Stimulated activated CD4-positive, alpha-beta T cell treated with anti-CD3 and anti-CD28 coated beads, Interleukin-12 subunit alpha, Interleukin-12 subunit beta, amount 100 ng/mL, for 4 hours (primary cell): ENCODE results near the gene BRF1.
A peak's percentile ranks its signal among the peaks of the same experiment; 100 is the strongest.

Source experiments
- DNase-seq: peaks from one replicate; pipeline ENCODE4 v3.0.0-alpha.2; 2020

BRF1 gene

DNA sequence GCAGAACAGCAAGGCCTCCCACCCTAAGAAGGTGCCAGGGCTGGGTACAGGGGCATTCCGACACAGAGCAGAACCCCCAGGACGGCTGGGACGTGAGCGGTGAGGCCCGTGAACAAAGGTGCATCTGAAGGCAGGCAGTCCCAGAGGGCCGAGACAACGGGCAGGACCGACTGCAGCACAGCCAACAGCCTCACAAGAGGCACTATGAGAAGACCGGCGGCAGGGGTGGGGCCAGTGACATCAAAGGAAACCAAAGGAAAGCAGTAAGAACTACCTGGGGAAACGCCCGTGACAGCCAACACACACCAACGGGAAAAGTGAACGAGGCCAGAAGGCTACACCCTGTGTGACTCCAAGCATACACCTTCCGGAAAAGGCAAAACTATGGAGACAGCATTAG, 43.3 kb downstream of the BRF1 start:
- no peak for DNase-seq

GRCh38 chr14:105256292-105256960, 44.4 kb downstream of the BRF1 start:
- DNase-seq: no peak

DNA sequence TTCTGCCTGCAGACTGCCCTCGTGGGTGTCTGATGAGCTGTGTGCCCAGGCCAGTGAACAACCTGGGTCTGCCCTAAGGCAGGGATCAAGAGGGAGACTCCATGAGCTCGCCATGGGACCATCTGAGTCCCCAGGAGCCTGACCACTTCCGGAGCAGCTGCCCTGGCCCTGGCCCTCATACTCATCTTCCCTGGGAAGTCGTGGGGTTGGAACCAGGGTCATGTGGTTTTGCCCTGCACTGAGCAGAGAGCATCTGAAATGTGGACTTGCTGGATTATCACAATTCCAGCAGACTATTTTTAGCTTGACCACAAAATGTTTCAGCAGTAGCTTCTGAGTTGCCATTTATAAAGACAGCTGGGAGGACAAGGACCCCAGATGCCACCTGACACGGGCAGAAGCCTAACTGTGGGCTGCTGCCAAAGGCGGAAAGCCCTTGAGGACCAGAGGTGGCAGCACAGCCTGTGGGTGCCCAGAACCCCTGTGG, 45.7 kb downstream of the BRF1 start:
- DNase-seq: no peak

- DNase-seq: no peak
Measured at GRCh38 chr14:105253329-105253682, 47.5 kb downstream of the BRF1 start.

GRCh38 chr14:105252552-105253328, 48.1 kb downstream of the BRF1 start:
- DNase-seq: no peak

- DNase-seq: no peak
Measured at GRCh38 chr14:105251920-105252319, 48.9 kb downstream of the BRF1 start.

DNA sequence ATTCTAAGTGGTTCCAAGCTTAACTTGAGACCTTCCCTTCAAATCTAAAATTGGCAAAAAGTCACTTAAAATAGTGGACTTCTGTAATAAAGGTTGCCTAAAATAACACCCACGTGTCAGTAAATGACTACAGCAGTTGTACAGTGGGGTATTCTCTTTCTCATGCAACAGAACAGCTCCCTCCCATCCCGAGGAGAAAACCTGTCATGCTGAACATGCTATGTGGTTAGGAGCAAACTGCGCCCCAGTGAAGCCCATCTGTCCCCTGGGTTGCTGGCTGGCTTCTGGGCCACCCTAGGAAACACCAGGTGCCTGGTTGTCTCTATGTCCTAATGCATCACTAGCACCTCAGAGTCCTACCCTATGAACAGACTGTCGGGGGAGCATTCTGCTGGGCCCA, 49.8 kb downstream of the BRF1 start:
- DNase-seq: no peak

GRCh38 chr14:105250008-105250366, 50.8 kb downstream of the BRF1 start:
- no peak for DNase-seq

DNA sequence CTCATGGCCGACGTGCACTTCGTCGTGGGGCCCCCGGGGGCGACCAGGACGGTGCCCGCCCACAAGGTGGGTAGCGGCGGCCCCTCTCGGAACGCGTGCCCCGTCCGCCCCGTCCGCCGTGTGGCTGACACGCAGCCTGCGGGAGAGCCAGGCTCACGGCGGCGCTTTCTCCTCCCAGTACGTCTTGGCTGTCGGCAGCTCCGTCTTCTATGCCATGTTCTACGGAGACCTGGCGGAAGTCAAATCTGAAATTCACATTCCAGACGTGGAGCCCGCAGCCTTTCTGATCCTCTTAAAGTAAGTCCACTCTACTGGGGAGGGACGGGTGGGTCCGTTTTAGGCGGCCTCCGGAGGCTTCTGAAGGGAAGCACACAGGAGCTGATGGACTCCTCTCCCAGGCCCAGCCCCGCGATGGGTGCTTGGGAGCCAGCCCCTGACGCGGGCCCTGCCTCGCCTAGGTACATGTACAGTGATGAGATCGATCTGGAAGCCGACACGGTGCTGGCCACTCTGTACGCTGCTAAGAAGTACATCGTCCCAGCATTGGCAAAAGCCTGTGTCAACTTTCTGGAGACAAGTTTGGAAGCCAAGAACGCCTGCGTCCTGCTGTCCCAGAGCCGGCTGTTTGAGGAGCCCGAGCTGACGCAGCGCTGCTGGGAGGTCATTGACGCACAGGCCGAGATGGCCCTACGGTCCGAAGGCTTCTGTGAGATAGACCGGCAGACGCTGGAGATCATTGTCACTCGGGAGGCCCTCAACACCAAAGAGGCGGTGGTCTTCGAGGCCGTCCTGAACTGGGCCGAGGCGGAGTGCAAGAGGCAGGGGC, 51.4 kb downstream of the BRF1 start:
- DNase-seq: no peak

DNA sequence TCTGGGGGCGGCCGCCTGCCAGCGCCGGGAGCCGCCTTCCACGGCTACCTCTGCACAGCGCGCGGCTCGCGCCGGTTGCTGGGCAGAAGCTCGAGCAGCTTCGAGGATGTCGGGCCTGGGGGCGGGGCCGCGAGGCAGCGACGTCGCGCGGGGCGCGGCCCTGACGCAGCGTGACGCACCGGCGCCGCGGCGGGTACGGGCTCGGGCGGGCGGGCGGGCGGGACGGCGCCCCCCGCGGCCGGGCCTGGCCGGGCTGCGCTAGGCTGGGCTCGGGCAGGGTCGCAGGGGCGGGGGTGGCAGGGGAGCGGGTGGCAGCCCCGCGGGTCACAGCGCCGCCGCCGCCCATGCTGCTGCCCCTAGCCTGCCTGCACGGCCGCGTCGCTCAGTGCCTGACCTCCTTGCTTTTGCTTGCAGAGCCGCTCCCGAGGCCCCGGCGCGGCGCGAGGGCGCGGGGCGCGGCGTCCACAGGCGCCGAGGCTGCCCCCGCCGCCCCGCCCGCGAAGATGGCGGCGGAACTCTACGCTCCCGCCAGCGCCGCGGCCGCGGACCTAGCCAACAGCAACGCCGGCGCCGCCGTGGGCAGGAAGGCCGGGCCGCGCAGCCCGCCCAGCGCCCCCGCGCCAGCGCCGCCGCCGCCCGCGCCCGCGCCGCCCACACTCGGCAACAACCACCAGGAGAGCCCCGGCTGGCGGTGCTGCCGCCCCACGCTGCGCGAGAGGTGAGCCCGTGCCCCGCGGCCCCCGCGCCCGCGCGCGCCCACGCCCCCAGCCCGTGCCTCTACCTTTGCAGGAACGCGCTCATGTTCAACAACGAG, 52.2 kb downstream of the BRF1 start, which contains the start of gene BTBD6:
BTBD6 (plus strand) TSS at position 166 of the 814 bp plus-strand sequence; CDS start at position 345, 179 bp downstream.
- DNase-seq: peak; percentile 84

GRCh38 chr14:105247715-105248367, 53.0 kb downstream of the BRF1 start:
- DNase-seq: no peak

GRCh38 chr14:105247026-105247425, 53.8 kb downstream of the BRF1 start:
- no peak for DNase-seq

- DNase-seq: no peak
Measured at GRCh38 chr14:105244334-105244733, 56.5 kb downstream of the BRF1 start.

GRCh38 chr14:105241641-105242040, 59.2 kb downstream of the BRF1 start:
- no peak for DNase-seq

- no peak for DNase-seq
Measured at GRCh38 chr14:105240811-105241576, 59.8 kb downstream of the BRF1 start.

DNA sequence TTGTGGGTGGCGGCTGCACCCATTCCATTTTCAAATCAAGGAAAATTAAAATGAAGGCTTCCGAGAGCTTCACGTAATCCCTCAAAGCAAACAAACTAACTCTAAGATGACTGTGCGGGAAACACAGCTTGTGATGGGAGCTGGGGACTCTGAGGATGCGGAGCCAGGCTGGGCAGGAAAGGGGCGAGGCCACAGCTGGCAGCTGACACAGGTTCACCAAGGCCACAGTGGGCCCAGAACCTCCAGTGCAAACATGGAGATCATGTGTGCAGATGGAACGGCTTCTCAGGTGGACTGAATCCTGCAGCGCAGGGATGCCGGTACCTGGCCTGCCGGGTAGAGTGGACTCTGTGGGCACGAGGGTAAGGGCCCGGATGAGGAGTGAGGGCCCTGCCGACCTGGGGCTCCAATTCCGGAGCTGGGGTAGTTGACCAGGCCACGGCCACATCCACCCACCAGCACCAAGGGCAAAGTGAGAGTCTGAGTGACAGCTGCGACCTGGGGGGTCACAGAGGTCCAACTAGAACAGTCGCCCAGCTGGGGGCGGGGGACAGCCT, 71.6 kb downstream of the BRF1 start:
- no peak for DNase-seq

DNA sequence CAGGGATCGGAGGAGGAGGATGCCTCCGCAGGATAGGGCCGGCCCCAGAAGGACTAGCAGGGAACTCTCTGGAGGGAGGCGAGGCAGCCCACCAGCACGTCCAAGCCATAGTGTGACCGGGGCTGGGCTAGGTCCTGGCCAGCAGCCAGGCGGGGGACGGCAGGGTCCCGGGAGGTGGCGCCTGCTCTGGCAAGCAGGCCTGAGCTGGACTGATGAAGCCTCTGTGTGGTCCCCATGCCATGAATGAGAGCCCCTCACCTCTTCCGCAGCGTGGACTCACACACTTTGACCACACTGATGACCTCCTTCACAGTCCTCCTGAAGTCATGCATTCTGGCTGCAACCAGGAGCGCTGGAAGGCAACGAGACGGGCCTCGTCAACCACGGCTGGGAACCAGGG, 72.2 kb downstream of the BRF1 start:
- DNase-seq: no peak

DNA sequence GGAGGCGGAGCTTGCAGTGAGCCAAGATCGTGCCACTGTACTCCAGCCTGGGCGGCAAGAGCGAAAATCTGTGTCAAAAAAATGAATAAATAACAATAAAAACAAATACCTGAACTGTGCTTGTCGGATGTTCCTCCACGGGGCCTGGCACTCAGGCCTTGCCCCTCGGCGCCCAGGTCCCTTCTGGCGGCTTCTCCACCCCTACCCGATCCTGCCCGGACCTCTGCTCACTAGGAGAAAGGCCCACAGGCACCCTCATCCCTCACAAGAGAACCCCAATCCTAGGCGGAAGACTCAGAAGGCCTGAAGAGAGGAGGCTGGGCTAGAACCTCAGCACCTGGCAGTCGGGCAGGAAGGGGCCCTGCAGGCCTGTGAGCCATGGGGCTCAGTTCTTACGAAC, 73.5 kb downstream of the BRF1 start:
- no peak for DNase-seq

DNA sequence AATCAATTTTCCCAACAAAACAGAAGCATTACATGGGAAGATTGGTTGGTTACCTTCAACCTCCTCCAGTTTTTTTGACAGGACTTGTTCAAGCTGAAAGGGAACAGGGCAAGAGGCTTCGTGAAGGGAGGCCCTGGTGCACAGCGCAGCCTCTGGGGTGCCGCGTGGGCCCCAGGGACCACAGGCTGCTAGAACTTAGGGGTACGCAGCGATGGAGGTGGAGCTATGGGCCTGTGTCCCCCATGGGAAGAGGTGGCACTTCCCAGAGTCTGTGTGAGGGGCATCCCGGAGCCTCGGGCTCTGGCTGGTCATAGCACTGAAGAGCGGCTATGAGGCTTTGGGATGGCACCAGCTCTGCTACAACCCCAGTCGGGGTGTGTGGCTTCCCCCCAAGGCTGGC, 74.6 kb downstream of the BRF1 start:
- no peak for DNase-seq

DNA sequence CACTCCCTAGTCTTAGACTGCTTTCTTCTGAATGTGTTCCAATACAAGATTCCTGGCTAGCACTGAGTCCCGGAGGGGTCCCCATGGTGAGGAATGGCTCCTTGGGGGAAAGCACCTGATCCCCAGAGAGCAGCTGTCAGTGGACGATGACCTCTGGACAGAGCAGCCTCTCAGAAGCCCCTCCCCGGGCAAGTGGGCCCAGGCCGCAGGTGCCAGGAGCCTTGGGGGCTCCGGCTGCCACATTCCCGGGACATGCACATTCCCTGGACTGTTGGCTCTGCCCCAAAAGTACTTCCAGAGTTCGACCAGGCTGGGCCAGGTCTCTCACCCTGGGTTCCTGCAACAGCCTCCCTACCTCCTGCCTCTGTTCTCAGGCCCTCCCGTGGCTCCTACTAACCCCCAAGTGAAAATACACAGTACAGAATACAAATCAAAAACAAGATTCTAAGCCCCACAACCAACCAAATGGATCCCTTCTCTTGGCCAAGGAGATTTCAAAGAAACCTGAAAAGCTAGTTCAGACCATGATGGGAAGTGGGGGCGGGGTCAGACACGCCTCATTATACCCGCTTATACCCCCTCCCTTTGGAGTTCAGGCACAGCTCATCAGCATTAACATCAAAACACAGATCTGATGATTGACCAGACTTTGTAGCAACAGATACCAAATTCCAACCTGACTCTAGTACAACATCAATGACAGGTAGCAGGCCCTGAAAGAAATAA, 75.8 kb downstream of the BRF1 start:
- DNase-seq: no peak
